GM19324 (cell line): ENCODE data around the gene KCND2.
"Not testable (repeated sequence)": the region's sequence is repeated elsewhere in the genome, so short reads cannot be mapped to it uniquely, and the experiment has no call there.

ENCODE experiments used
- ATAC-seq: cut with Tn5 transposase; IDR thresholded peaks from one replicate; pipeline ENCODE4 v1.9.1; 2021; ENCODE audit warnings: mild to moderate bottlenecking, moderate library complexity; ENCODE audit not compliant: unreplicated experiment, low FRiP score

KCND2 gene

DNA sequence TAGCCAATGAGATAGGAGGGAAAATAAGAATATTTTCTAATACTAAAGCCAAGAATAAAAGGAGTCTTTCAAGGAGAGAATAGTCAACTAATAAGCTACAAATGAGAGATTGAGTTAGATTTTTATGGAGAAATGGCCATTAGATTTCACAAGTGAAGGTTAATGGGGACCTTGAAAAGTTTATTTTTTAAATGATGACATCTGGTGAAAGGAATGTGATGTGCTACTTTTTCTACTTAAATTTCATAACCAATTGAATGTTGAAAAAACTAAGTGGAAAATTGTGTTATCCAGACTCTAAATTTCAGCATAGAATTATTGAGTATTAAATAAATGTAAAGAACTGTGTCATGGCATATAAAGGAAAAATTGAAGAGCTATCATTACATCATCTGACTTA, 459.3 kb downstream of the KCND2 start:
- no peak for ATAC-seq

DNA sequence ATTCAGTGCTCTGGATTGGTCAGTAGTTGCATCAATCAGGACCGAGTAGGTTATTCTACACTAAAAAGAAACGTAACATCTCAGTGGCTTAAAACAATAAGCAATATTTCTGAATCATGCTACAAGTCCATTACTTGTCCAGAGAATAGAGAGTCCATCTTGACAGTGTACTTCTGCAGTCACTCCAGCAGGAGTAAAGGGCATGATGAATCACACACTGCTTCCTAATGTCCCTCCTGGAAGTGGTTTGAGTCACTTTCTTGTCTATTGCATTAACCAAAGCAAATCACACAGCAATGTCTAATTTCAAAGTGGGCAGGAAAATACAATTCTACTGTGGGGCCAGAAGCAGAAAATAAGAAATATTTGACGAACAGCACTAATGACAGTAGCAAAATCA, 460.2 kb downstream of the KCND2 start:
- no peak for ATAC-seq

GRCh38 chr7:120733835-120734234, 460.9 kb downstream of the KCND2 start:
- ATAC-seq, result no peak

GRCh38 chr7:120735791-120736190, 462.8 kb downstream of the KCND2 start:
- ATAC-seq, result no peak

DNA sequence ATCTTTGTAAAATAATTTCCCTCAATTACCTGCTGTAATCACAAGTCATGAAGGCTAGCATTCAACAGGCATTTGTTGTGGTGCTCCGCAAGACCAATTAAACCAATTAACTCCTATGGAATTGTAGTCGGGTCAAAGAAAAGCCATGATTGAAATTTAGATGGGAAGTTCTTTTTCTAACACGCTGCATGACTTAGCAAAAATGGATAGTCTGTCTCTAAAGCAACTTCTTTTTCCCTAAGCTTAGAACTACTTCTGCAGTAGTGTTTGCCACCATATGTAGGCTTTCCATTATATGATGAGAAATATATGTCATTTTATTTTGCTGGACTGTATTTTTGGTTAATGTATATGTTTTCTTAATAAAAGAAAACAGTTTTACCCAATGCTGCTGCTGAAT, 465.8 kb downstream of the KCND2 start:
- ATAC-seq, result no peak

DNA sequence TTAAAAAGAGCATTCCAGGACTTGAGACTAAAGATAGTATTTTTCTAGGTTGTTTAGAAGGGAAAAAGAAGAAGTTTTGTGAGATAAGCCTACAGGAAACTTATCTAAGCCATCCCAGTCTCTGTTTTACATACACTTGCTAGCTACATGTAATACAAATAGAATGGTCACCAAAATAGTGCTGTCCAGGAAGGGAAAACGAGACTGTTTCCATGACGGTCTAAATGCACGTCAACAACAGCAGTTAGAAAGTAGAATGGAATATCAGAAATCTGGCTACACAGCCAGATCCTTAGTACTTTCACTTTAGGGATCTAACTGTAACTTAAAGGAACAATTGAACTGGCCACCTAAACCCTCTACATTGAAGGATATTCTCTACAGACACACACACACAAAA, 467.4 kb downstream of the KCND2 start:
- ATAC-seq, result no peak

DNA sequence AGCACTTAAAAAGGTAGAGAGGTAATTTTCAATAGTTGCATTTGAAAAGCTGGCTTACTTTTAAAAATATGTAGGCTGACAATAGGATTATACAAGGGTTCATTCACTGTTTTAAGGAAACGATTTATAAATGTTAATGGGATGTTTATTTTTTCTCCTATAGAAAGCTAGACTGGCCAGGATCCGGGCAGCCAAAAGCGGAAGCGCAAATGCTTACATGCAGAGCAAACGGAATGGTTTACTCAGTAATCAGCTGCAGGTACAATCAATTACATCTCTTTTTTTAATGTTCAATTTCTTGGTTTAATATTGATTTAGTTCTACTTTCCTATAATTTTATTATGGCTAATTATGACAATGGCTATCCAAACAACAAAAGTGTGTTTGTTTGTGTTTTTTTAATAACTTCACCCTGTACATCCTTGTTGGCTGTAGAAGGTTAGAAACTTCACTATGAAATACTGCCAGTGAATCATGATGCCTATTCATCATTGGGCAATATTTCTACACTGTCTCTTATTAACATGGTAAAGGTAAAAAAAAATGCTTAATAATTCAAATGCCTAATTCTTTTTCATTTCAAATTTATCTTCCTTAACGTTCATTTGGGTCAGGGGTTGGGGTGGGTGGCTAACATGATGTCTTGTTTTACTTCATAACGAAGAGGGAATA, 468.5 kb downstream of the KCND2 start:
- ATAC-seq, result no peak

DNA sequence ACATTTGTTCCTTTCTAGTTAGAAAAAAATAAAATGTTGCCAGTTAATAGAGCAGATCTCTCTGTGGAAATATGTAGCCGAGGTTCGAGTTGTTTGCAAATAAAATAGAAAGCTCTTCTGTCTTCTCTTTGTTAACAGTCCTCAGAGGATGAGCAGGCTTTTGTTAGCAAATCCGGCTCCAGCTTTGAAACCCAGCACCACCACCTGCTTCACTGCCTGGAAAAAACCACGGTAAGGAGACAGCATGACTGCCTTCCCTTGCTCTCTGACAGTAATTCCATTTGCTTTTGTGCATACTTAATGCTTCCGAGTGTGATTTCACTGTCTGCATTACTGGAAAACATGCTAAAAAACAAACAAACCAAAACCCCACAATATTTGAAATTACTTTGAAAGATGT, 469.4 kb downstream of the KCND2 start:
- ATAC-seq, result no peak

GRCh38 chr7:120743128-120743527, 470.2 kb downstream of the KCND2 start:
- ATAC-seq, result no peak

- no peak for ATAC-seq
Observed at GRCh38 chr7:120760050-120760449, 487.1 kb downstream of the KCND2 start.

- no peak for ATAC-seq
Observed at GRCh38 chr7:120760851-120761250, 487.9 kb downstream of the KCND2 start.

GRCh38 chr7:120770206-120770605, 497.2 kb downstream of the KCND2 start:
- no peak for ATAC-seq

DNA sequence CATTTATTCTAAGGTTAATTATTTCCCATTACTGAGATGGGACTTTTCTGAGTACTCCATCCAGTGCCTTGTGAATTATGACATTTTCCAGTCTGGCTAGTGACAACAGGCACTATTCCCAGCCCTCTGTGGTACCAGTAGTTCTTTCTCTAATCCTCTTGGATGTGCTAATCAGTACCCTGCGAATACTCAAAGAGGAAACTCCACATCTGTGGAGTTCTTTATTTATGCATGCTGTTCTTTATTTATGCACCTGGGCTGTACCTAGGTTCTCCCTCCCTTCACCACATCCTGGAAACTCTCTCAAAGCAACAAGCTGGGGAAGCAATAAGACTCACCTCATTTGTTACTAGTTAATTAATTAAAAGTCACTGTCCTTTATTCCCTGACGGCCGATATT, 501.5 kb downstream of the KCND2 start:
- ATAC-seq, result no peak

DNA sequence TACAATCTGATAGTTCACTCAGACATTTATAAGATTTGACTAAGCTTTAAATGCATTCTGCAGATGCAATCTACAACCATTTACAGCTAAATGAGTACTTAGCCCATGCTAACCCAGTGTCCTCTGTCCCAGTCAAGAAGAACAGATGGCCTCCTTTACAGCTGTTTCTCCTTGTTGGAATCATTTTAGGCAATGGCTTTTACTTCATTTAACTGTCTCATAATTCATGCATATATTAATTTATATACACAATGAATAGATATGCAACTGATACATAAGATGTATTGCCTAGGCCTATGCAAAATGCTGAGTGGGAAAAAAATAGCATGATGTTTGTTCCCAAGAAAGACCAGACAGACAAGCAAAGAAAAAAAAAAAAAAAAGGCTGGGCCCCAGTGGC, 502.8 kb downstream of the KCND2 start:
- ATAC-seq, result no peak

DNA sequence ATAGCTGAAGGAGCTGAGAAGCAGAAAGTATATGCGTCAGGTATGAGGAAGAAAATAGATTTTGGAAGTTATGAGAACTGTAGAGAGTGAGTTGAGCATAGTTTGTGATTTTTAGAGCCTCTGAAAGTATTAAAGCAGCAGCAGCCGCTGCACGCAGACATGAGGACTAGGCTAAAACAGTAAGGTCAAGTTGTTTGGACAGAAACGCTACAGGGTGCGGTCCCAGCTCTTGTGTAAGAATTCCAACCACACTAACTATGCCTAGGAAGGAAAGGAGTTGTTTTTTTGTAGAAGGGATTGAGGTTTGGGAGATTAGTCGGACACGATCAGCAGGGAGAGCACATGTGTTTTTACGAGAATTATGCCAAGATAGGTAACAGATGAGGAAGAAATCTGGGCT, 506.1 kb downstream of the KCND2 start:
- ATAC-seq, result not testable (repeated sequence)

- ATAC-seq, result not testable (repeated sequence)
Observed at GRCh38 chr7:120780451-120780850, 507.5 kb downstream of the KCND2 start.

- ATAC-seq, result no peak
Observed at GRCh38 chr7:120780938-120781337, 508.0 kb downstream of the KCND2 start.

DNA sequence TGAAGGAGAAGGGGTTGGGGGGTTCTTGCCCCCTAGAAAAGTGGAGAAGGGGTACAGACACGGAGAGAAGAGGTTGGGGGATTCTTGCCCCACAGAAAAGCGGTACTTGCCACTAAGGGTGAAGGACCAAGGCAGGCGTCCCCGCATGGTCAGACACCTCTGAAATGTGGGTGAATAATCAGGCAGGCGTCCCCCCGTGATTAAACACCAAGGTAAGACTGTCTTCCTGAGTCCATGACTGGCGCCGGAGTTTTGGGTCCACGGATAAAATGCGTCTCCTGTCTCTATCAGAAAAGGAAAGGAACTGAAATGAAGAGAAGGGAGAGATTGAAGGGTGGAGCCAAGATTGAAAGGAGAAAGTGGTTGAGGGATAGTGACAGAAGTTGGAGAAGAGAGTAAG, 508.9 kb downstream of the KCND2 start:
- ATAC-seq, result not testable (repeated sequence)

- no peak for ATAC-seq
Observed at GRCh38 chr7:120783273-120783672, 510.3 kb downstream of the KCND2 start.

DNA sequence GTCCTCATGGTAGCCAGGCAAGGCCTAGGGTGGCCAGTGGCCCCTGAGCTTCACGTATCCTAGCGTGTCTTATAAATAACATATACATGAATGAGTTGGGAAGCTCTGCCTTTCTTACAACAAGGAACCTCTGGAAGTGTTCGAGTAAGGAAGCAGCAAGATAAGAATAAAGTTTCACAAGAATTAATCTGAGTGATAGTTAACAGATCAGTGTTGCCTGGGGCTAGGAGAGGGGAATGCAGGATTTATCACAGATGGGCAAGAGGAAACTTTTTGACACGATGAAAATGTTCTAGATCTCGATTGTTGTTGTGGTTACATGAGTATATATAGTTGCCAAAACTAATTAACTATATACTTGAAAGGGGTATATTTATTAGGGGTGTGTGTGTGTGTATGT, 510.7 kb downstream of the KCND2 start:
- no peak for ATAC-seq

DNA sequence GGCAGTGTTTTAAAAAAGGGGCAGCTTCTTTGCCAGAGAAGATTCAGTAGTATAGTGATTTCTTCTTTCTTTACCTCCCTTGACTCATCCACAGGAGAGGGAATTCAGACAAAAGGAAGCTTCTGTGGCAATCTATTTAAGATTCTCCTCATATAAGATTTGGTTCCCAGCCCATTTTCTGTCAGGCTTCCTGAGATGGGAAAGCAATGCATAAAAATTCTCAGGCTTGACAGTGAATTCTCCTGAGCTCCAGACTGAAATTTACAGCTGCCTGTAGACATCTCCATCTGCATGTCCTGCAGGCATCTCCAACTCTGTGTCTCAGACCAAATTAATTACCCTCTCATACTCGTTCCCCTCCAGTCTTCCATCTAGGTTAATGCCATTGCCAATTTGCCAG, 512.1 kb downstream of the KCND2 start:
- no peak for ATAC-seq

GRCh38 chr7:120792091-120792860, 519.3 kb downstream of the KCND2 start:
- peak; percentile 80 for ATAC-seq
